Epithelial cell of proximal tubule (primary cell): ENCODE measurements around the gene RTN4RL2. TPM values are rescaled to one million over a fixed set of nuclear protein-coding genes. Genes with fewer than 3 reads are reported as not detected.

Experiments
- DNase-seq: peaks from one replicate; pipeline ENCODE4 v3.0.0-alpha.2; 2011; ENCODE audit warnings: low read depth
- H3K4me3 ChIP-seq: 2 replicates; pipeline ENCODE4 v1.5.1; 2011; ENCODE audit warnings: low read depth, mild to moderate bottlenecking, low read length
- CTCF ChIP-seq: conservative IDR thresholded peaks from 2 replicates; pipeline ENCODE4 v1.5.1; 2012; ENCODE audit warnings: low read depth, mild to moderate bottlenecking, low read length
- total RNA-seq: library from RNA; depleted of rRNA; stranded (reverse); fragments of >200 nt; gene quantifications from 2 replicates; pipeline ENCODE4 v1.2.3, GENCODE V29; 2015

RTN4RL2 gene
- total RNA-seq, 1 donor from 2014 or later, result 0.98 TPM

GRCh38 chr11:57461841-57462489 is 1.6 kb downstream of the RTN4RL2 start:
- no peak overlapping the region for H3K4me3 ChIP-seq
- TF ChIP-seq CTCF, result no peak
- no peak for DNase-seq

GRCh38 chr11:57462597-57462996 is 2.3 kb downstream of the RTN4RL2 start:
- TF ChIP-seq CTCF, result no peak
- H3K4me3 ChIP-seq, result no peak overlapping the region
- DNase-seq, result no peak

- no peak for DNase-seq
- H3K4me3 ChIP-seq, result no peak overlapping the region
- TF ChIP-seq CTCF, result no peak
Observed at GRCh38 chr11:57463671-57464538, 3.6 kb downstream of the RTN4RL2 start.

- DNase-seq, result no peak
- no peak for TF ChIP-seq CTCF
- H3K4me3 ChIP-seq, result no peak overlapping the region
Observed at GRCh38 chr11:57464539-57465181, 4.3 kb downstream of the RTN4RL2 start.

- no peak for DNase-seq
- H3K4me3 ChIP-seq, result no peak overlapping the region
- TF ChIP-seq CTCF, result no peak
Observed at GRCh38 chr11:57466680-57467079, 6.4 kb downstream of the RTN4RL2 start.

- no peak overlapping the region for H3K4me3 ChIP-seq
- TF ChIP-seq CTCF, result no peak
- no peak for DNase-seq
Observed at GRCh38 chr11:57467508-57468157, 7.3 kb downstream of the RTN4RL2 start.
